GM12878 (cell line): ENCODE results near the gene CNTRL.
"Not testable (repeated sequence)": the region's sequence is repeated elsewhere in the genome, so short reads cannot be mapped to it uniquely, and the experiment has no call there.

ENCODE experiments used
- ATF3 ChIP-seq: IDR thresholded peaks from 2 replicates; pipeline ENCODE4 v1.6.1; 2011; ENCODE audit warnings: low read depth, mild to moderate bottlenecking, low read length, moderate library complexity, borderline replicate concordance; ENCODE audit errors: extremely low read depth
- CREM ChIP-seq: IDR thresholded peaks from 2 replicates; pipeline ENCODE4 v1.6.1; 2014; ENCODE audit warnings: antibody characterized with exemption, low read depth
- CTCF ChIP-seq, 3 experiments: IDR thresholded peaks in 2 of 3; conservative IDR thresholded peaks in 1 of 3; 2 replicates each; pipeline ENCODE4 v1.5.1; 2011; ENCODE audit warnings: low read depth in 3 of 3, low read length in 3 of 3, mild to moderate bottlenecking in 3 of 3, control low read depth in 2 of 3, moderate library complexity in 2 of 3, inconsistent platforms in 1 of 3, mixed read lengths in 1 of 3; ENCODE audit not compliant: control insufficient read depth in 2 of 3, insufficient read depth in 1 of 3; ENCODE audit errors: extremely low read depth in 1 of 3
- RAD21 ChIP-seq: IDR thresholded peaks from 2 replicates; pipeline ENCODE4 v1.6.1; 2011; ENCODE audit warnings: mild to moderate bottlenecking, low read depth, low read length, moderate library complexity; ENCODE audit not compliant: insufficient read depth
- ZNF384 ChIP-seq: IDR thresholded peaks from 2 replicates; pipeline ENCODE4 v1.6.1; 2012; ENCODE audit warnings: low read depth, mild to moderate bottlenecking, low read length, improper control_type of control experiment, borderline replicate concordance

DNA sequence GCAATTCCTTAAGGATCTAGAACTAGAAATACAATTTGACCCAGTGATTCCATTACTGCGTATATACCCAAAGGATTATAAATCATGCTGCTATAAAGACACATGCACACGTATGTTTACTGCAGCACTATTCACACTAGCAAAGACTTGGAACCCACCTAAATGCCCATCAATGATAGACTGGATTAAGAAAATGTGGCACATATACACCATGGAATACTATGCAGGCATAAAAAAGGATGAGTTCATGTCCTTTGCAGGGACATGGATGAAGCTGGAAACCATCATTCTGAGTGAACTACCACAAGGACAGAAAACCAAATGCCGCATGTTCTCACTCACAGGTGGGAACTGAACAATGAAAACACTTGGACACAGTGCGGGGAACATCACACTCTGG lies 46.5 kb upstream of the CNTRL start:
- not testable (repeated sequence) for TF ChIP-seq CREM; ZNF384; CTCF (IDR thresholded peaks at IDR 0.05 in 2 of 3, conservative IDR thresholded peaks at IDR 0.05 in 1 of 3; ENCODE audit: control insufficient read depth in 2 of 3, extremely low read depth in 1 of 3, insufficient read depth in 1 of 3, low read depth in 3 of 3, low read length in 3 of 3); RAD21; ATF3
